Esophagus squamous epithelium (tissue), 5 donors: Measurements from ENCODE around the gene PRCC. TPM values are rescaled to one million over a fixed set of nuclear protein-coding genes. Genes with fewer than 3 reads are reported as not detected.
A peak's percentile ranks its signal among the peaks of the same experiment; 100 is the strongest.

Experiments used
- DNase-seq: peaks from one replicate; lab custom pipeline; 2025; lab: John Stamatoyannopoulos, UW
- H3K27ac ChIP-seq, 4 donors: fragments of 200-600 bp; sonication (generic); one replicate each; pipeline ENCODE4 v1.5.1; 2016 to 2019; ENCODE audit warnings: mild to moderate bottlenecking in 1 of 4
- H3K27me3 ChIP-seq, 4 donors: fragments of 200-600 bp; sonication (generic); 1 replicate in 3 of 4; 2 replicates in 1 of 4; pipeline versions ENCODE4 v1.5.1 to v1.6.0; 2017 to 2021; ENCODE audit warnings: antibody characterized with exemption in 1 of 4
- H3K36me3 ChIP-seq, 3 donors: fragments of 200-600 bp; sonication (generic); one replicate each; pipeline ENCODE4 v1.5.1; 2016 to 2019
- H3K4me1 ChIP-seq, 3 donors: fragments of 200-600 bp; sonication (generic); one replicate each; pipeline ENCODE4 v1.5.1; 2017 to 2019
- H3K4me3 ChIP-seq, 4 donors: fragments of 200-600 bp; sonication (generic); 1 replicate in 3 of 4; 2 replicates in 1 of 4; pipeline ENCODE4 v1.5.1; 2016 to 2019; ENCODE audit warnings: mild to moderate bottlenecking in 2 of 4, moderate library complexity in 1 of 4
- H3K9me3 ChIP-seq, 3 donors: fragments of 200-600 bp; sonication (generic); one replicate each; pipeline ENCODE4 v1.5.1; 2016 to 2019
- POLR2A ChIP-seq, 4 donors: fragments of 450-650 bp; IDR thresholded peaks; one replicate each; pipeline ENCODE4 v1.6.1; 2017; ENCODE audit warnings: antibody characterized with exemption in 4 of 4, mild to moderate bottlenecking in 4 of 4, moderate library complexity in 3 of 4
- WGBS, 2 donors: methylation state at CpG; one replicate each; pipeline ENCODE4 v1.1.5; 2018; 5-methylcytosine and 5-hydroxymethylcytosine counted together
- intact Hi-C: fragments of 100-400 bp; cut with DNase I; formaldehyde crosslinking; loops from one replicate; pipeline ENCODE4 v1.15.0; 2022
- total RNA-seq, 4 donors: library from RNA; depleted of rRNA; stranded (reverse); fragments of >200 nt; gene quantifications; one replicate each; pipeline ENCODE4 v1.1.0, GENCODE V29; 2016
- TF ChIP-seq, protein P1 (sequence below), 6 experiments: fragments of 450-650 bp in 4 of 6; fragments of 200-600 bp in 2 of 6; sonication (generic) in 2 of 6; IDR thresholded peaks; one replicate each; pipeline ENCODE4 v1.5.1; 2016 to 2019; ENCODE audit warnings: antibody characterized with exemption in 6 of 6, mild to moderate bottlenecking in 4 of 6, moderate library complexity in 4 of 6
- donor health status: DM: yes; HTN: yes; CAD: no.

The PRCC gene
- total RNA-seq, 4 donors from 2014 or later, result 35.6 to 42.6 (median 38.3) TPM

DNA sequence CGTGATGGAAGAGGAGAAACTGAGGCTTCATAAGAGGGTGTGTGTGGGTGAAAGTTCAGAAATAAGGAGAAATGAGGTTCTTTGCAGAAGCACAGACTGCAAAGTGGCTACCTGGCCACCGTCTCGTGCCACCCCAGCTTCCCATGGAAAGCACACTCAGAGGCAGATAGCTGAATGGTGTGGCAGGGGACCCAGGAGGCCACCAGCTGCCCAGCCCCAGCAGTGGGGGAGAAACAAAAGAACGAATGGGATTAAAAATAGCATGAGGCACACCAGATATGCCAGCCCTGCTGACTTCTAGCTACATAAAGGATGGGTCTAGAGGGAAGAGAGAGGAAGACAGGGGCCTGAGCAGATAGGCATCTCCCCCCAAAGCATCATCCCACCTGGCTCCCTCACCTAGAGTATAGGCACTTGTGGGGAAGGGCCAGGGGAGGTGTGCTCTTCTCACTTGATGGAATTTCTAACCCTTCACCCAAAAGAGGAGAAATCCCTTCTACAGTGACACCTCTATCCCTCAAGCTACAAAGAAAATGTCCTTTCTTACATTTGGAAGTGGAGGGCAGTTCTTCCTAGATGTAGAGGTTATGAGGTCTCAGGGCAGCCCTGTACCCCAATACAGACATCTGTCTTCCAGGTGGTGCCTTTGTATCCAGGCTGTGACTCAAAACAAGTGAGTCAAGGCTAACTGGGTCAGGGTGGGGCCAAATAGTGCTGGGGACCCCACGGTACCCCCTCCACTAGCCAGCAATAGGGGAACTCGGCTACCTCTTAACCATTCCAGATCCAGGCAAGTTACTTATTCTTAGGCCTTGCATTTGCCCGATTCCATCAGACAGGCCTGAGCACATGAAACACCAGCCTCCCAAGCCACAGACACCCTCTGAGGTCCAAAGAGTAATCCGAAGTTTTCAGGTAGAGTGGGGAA lies 19.3 kb upstream of the PRCC start:
- peaks cover 41 to 80% (median 49%) of the 10 kb centered on the region in 3 donors for H3K4me1 ChIP-seq
- peak overlapping the region; percentile 93 to 99 (median 98) for H3K27ac ChIP-seq
- H3K9me3 ChIP-seq, result no peaks in the 10 kb centered on the region
- 4 to 5% methylated on average over 4 to 7 of the region's 8 CpGs for WGBS, 2 donors
- no peak for TF ChIP-seq POLR2A (IDR thresholded peaks at IDR 0.05)
- TF ChIP-seq, protein P1, sequence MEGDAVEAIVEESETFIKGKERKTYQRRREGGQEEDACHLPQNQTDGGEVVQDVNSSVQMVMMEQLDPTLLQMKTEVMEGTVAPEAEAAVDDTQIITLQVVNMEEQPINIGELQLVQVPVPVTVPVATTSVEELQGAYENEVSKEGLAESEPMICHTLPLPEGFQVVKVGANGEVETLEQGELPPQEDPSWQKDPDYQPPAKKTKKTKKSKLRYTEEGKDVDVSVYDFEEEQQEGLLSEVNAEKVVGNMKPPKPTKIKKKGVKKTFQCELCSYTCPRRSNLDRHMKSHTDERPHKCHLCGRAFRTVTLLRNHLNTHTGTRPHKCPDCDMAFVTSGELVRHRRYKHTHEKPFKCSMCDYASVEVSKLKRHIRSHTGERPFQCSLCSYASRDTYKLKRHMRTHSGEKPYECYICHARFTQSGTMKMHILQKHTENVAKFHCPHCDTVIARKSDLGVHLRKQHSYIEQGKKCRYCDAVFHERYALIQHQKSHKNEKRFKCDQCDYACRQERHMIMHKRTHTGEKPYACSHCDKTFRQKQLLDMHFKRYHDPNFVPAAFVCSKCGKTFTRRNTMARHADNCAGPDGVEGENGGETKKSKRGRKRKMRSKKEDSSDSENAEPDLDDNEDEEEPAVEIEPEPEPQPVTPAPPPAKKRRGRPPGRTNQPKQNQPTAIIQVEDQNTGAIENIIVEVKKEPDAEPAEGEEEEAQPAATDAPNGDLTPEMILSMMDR (IDR thresholded peaks at IDR 0.05), result no peak
- H3K4me3 ChIP-seq, result peak overlapping the region; percentile 75 to 97 (median 96)
- peaks cover 14 to 26% (median 21%) of the 10 kb centered on the region in 3 donors for H3K36me3 ChIP-seq
- no peak for DNase-seq
- no peaks in the 10 kb centered on the region for H3K27me3 ChIP-seq
- intact Hi-C loops, result no loop called here

- peaks cover 7 to 17% (median 12%) of the 10 kb centered on the region in 3 donors for H3K36me3 ChIP-seq
- DNase-seq, result no peak
- H3K9me3 ChIP-seq, result no peaks in the 10 kb centered on the region
- intact Hi-C loops, result no loop called here
- H3K27ac ChIP-seq, result peak overlapping the region; percentile 93 to 99 (median 98)
- no peaks in the 10 kb centered on the region for H3K27me3 ChIP-seq
- peak overlapping the region; percentile 75 to 97 (median 96) for H3K4me3 ChIP-seq
- WGBS, 2 donors, result 0 to 1% methylated on average over 7 to 9 of the region's 9 CpGs
- TF ChIP-seq POLR2A (IDR thresholded peaks at IDR 0.05), result peak in 1 of 4 donors; percentile 58
- TF ChIP-seq, protein P1 (IDR thresholded peaks at IDR 0.05), result peak in 3 of 6 experiments; percentile 7 to 19 (median 8)
- peaks cover 46 to 85% (median 49%) of the 10 kb centered on the region in 3 donors for H3K4me1 ChIP-seq
Observed at GRCh38 chr1:156748670-156749418, 18.5 kb upstream of the PRCC start.

DNA sequence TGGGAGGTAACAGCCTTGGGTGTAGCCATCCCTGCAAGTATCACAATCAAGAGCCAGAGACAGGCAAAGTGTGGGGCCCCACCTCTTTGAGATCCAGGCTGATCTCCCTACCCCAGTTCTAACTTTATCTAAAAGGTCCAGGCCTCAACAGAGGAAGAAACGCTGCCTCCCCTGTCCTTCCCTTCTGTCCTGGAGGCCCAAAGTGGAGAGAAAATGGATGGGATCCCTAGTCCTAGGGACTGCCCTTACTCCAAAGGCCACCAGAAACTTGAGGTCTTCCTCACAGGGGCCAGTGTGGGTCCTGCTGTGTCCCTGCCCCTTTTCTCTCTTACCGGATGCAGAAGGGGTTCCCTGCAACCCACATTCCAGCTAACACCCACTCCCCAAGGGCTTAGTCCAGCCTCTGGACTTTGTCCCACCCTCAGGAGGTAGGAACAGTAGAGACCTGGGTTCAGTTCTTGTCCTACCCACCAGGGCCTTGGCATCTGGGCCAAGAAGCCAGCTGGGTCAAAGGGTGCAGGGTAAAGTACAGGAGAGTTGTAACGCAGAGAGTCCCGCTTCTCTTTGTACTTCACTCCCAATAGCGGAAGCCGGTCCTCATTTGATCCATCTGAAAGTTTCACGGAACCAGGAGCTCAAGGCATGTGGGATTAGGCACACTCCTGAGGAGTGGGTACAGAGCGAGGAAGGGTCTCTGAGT lies 17.8 kb upstream of the PRCC start:
- 7 to 9% methylated on average over 3 to 7 of the region's 8 CpGs for WGBS, 2 donors

DNA sequence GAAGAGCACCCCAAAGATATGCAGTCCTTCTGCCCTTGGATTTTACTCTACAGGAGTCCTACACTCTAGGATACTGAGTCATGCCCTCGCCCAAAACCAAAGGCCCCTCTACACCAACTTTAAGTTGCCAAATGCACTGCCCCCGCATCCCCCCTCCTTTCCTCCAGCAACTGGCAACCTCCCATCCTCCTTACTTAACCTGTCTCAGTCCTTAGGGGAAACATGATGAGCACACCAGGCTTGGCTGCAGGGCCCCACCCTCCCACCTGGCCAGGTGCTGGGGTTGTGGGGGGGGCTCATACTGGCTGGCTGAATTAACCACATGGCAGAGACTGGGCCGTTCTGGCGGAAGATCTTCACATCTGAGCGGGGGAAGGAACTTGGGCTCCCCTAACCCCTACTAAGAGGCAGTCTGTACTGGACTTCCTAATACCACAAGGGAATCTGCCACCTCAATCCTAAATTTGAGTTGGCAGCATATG lies 17.1 kb upstream of the PRCC start:
- peak overlapping the region; percentile 75 to 97 (median 96) for H3K4me3 ChIP-seq
- peak overlapping the region; percentile 93 to 99 (median 98) for H3K27ac ChIP-seq
- intact Hi-C loops, result no loop called here
- TF ChIP-seq, protein P1 (IDR thresholded peaks at IDR 0.05), result no peak
- TF ChIP-seq POLR2A (IDR thresholded peaks at IDR 0.05), result peak in 1 of 4 donors; percentile 40
- no peak for DNase-seq
- 0% methylated on average over 3 to 5 of the region's 5 CpGs for WGBS, 2 donors
- H3K36me3 ChIP-seq, result peaks cover 0 to 3% (median 0%) of the 10 kb centered on the region in 3 donors
- H3K4me1 ChIP-seq, result peaks cover 45 to 72% (median 49%) of the 10 kb centered on the region in 3 donors
- no peaks in the 10 kb centered on the region for H3K27me3 ChIP-seq
- H3K9me3 ChIP-seq, result no peaks in the 10 kb centered on the region

More for the DNA sequence above, 17.8 kb upstream of the PRCC start:
- no peak for DNase-seq
- TF ChIP-seq, protein P1 (IDR thresholded peaks at IDR 0.05), result no peak
- no peak for TF ChIP-seq POLR2A (IDR thresholded peaks at IDR 0.05)
- Histone ChIP-seq H3K36me3 (peaks cover 0 to 10% (median 5%) of the 10 kb centered on the region in 3 donors), H3K4me3 (peak overlapping the region; percentile 75 to 97 (median 96)), H3K27me3 (no peaks in the 10 kb centered on the region), H3K27ac (peak overlapping the region; percentile 93 to 99 (median 98)), H3K4me1 (peaks cover 46 to 79% (median 49%) of the 10 kb centered on the region in 3 donors), H3K9me3 (no peaks in the 10 kb centered on the region)
- intact Hi-C loops, result no loop called here
